ENCODE results near the gene METTL13. TPM values are rescaled to one million over a fixed set of nuclear protein-coding genes. Genes with fewer than 3 reads are reported as not detected.

The METTL13 gene
- total and polyA plus RNA-seq, 4 donors = 10.4 to 28.4 (median 23.8) TPM

- H3K4me3 ChIP-seq = no peak overlapping the region
- no peaks in the 10 kb centered on the region for H3K36me3 ChIP-seq (ENCODE audit: control insufficient read depth in 4 of 4, insufficient read depth in 4 of 4, low read length in 4 of 4)
- TF ChIP-seq, protein P1, sequence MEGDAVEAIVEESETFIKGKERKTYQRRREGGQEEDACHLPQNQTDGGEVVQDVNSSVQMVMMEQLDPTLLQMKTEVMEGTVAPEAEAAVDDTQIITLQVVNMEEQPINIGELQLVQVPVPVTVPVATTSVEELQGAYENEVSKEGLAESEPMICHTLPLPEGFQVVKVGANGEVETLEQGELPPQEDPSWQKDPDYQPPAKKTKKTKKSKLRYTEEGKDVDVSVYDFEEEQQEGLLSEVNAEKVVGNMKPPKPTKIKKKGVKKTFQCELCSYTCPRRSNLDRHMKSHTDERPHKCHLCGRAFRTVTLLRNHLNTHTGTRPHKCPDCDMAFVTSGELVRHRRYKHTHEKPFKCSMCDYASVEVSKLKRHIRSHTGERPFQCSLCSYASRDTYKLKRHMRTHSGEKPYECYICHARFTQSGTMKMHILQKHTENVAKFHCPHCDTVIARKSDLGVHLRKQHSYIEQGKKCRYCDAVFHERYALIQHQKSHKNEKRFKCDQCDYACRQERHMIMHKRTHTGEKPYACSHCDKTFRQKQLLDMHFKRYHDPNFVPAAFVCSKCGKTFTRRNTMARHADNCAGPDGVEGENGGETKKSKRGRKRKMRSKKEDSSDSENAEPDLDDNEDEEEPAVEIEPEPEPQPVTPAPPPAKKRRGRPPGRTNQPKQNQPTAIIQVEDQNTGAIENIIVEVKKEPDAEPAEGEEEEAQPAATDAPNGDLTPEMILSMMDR (IDR thresholded peaks at IDR 0.05; ENCODE audit: control extremely low read depth, extremely low read depth) = no peak
- H3K9me3 ChIP-seq (ENCODE audit: control insufficient read depth in 4 of 4, insufficient read depth in 3 of 4, low read length in 3 of 4) = no peaks in the 10 kb centered on the region
- no peak for ATAC-seq (ENCODE audit: insufficient read depth, low FRiP score)
- 66 to 72% methylated on average over 9 of the region's 9 CpGs for WGBS, 2 donors
- H3K4me1 ChIP-seq (ENCODE audit: control insufficient read depth in 5 of 5, insufficient read depth in 5 of 5, low read length in 5 of 5) = peaks cover 0 to 9% (median 3%) of the 10 kb centered on the region in 5 donors
- H3K9ac ChIP-seq (ENCODE audit: insufficient read depth in 1 of 2, low read length in 2 of 2) = no peak overlapping the region
- no peak for DNase-seq
- no peaks in the 10 kb centered on the region for H3K27me3 ChIP-seq (ENCODE audit: control insufficient read depth in 3 of 3, insufficient read depth in 3 of 3, low read length in 2 of 3)
- no peak overlapping the region for H3K27ac ChIP-seq (ENCODE audit: low read depth in 1 of 2, low read length in 1 of 2)
These were observed 24.1 kb downstream of the METTL13 start for GRCh38 chr1:171805395-171806115.

DNA sequence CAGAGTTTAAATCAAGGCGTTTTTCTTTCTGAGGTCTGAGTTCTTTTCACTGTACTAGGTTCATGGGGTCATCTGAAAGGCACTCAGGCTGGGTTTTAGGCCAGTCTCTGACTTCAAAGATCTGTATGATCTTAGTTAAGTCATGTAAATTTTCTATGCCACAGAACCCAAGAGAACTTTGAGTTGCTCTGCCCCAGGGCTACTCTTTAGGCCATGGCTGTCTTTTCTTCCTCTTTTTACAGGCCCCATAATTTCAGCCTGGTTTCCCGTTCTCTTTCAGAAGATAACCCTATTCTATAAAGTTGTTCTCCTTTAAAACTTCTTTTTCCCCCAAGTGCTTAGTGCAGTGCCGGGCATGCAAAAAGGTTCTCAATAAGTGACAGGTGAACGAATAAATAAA is 26.1 kb downstream of the METTL13 start:
- DNase-seq (no peak), ATAC-seq (ENCODE audit: insufficient read depth, low FRiP score) (no peak)
- no peaks in the 10 kb centered on the region for H3K27me3 ChIP-seq (ENCODE audit: control insufficient read depth in 3 of 3, insufficient read depth in 3 of 3, low read length in 2 of 3)
- no peak overlapping the region for H3K9ac ChIP-seq (ENCODE audit: insufficient read depth in 1 of 2, low read length in 2 of 2)
- H3K9me3 ChIP-seq (ENCODE audit: control insufficient read depth in 4 of 4, insufficient read depth in 3 of 4, low read length in 3 of 4) = no peaks in the 10 kb centered on the region
- TF ChIP-seq, protein P1 (IDR thresholded peaks at IDR 0.05; ENCODE audit: control extremely low read depth, extremely low read depth) = no peak
- no peaks in the 10 kb centered on the region for H3K36me3 ChIP-seq (ENCODE audit: control insufficient read depth in 4 of 4, insufficient read depth in 4 of 4, low read length in 4 of 4)
- peaks cover 0 to 4% (median 3%) of the 10 kb centered on the region in 5 donors for H3K4me1 ChIP-seq (ENCODE audit: control insufficient read depth in 5 of 5, insufficient read depth in 5 of 5, low read length in 5 of 5)
- 75 to 82% methylated on average over 4 of the region's 4 CpGs for WGBS, 2 donors
- H3K4me3 ChIP-seq = no peak overlapping the region
- H3K27ac ChIP-seq (ENCODE audit: low read depth in 1 of 2, low read length in 1 of 2) = no peak overlapping the region

- WGBS, 2 donors = 77 to 91% methylated on average over 2 of the region's 2 CpGs
- TF ChIP-seq, protein P1 (IDR thresholded peaks at IDR 0.05; ENCODE audit: control extremely low read depth, extremely low read depth) = no peak
- H3K27me3 ChIP-seq (ENCODE audit: control insufficient read depth in 3 of 3, insufficient read depth in 3 of 3, low read length in 2 of 3) = no peaks in the 10 kb centered on the region
- H3K9me3 ChIP-seq (ENCODE audit: control insufficient read depth in 4 of 4, insufficient read depth in 3 of 4, low read length in 3 of 4) = no peaks in the 10 kb centered on the region
- ATAC-seq (ENCODE audit: insufficient read depth, low FRiP score) (no peak), DNase-seq (no peak)
- H3K27ac ChIP-seq (ENCODE audit: low read depth in 1 of 2, low read length in 1 of 2) = no peak overlapping the region
- H3K9ac ChIP-seq (ENCODE audit: insufficient read depth in 1 of 2, low read length in 2 of 2) = no peak overlapping the region
- no peak overlapping the region for H3K4me3 ChIP-seq
- H3K4me1 ChIP-seq (ENCODE audit: control insufficient read depth in 5 of 5, insufficient read depth in 5 of 5, low read length in 5 of 5) = no peaks in the 10 kb centered on the region
- H3K36me3 ChIP-seq (ENCODE audit: control insufficient read depth in 4 of 4, insufficient read depth in 4 of 4, low read length in 4 of 4) = no peaks in the 10 kb centered on the region
These were observed 28.4 kb downstream of the METTL13 start for GRCh38 chr1:171809834-171810233.

- TF ChIP-seq, protein P1 (IDR thresholded peaks at IDR 0.05; ENCODE audit: control extremely low read depth, extremely low read depth) = no peak
- no peak for ATAC-seq (ENCODE audit: insufficient read depth, low FRiP score)
These were observed 30.2 kb downstream of the METTL13 start for GRCh38 chr1:171811672-171812071.

More at GRCh38 chr1:171811672-171812071, 30.2 kb downstream of the METTL13 start:
- DNase-seq = no peak
- H3K36me3 ChIP-seq (ENCODE audit: control insufficient read depth in 4 of 4, insufficient read depth in 4 of 4, low read length in 4 of 4) = no peaks in the 10 kb centered on the region
- no peak overlapping the region for H3K4me3 ChIP-seq
- H3K4me1 ChIP-seq (ENCODE audit: control insufficient read depth in 5 of 5, insufficient read depth in 5 of 5, low read length in 5 of 5) = no peaks in the 10 kb centered on the region
- no peak overlapping the region for H3K27ac ChIP-seq (ENCODE audit: low read depth in 1 of 2, low read length in 1 of 2)
- H3K9me3 ChIP-seq (ENCODE audit: control insufficient read depth in 4 of 4, insufficient read depth in 3 of 4, low read length in 3 of 4) = no peaks in the 10 kb centered on the region
- no peak overlapping the region for H3K9ac ChIP-seq (ENCODE audit: insufficient read depth in 1 of 2, low read length in 2 of 2)
- no peaks in the 10 kb centered on the region for H3K27me3 ChIP-seq (ENCODE audit: control insufficient read depth in 3 of 3, insufficient read depth in 3 of 3, low read length in 2 of 3)
